Measurements from ENCODE around the gene GOLIM4.
"Not testable (repeated sequence)": the region's sequence is repeated elsewhere in the genome, so short reads cannot be mapped to it uniquely, and the experiment has no call there.

Gene GOLIM4

GRCh38 chr3:168071591-168072322 is 24.0 kb downstream of the GOLIM4 start:
- Histone ChIP-seq H3K27me3 (ENCODE audit: control insufficient read depth, insufficient read depth, low read length) (no peaks in the 10 kb centered on the region), H3K36me3 (ENCODE audit: control insufficient read depth, insufficient read depth, low read length) (no peaks in the 10 kb centered on the region), H3K9me3 (ENCODE audit: control insufficient read depth, insufficient read depth, low read depth, low read length) (no peaks in the 10 kb centered on the region), H3K9ac (ENCODE audit: low read length) (no peak overlapping the region), H3K4me1 (ENCODE audit: control insufficient read depth, insufficient read depth, low read length) (peaks cover 7% of the 10 kb centered on the region), H3K27ac (ENCODE audit: low read depth, low read length) (no peak overlapping the region), H3K4me3 (ENCODE audit: low read depth, low read length) (no peak overlapping the region)

DNA sequence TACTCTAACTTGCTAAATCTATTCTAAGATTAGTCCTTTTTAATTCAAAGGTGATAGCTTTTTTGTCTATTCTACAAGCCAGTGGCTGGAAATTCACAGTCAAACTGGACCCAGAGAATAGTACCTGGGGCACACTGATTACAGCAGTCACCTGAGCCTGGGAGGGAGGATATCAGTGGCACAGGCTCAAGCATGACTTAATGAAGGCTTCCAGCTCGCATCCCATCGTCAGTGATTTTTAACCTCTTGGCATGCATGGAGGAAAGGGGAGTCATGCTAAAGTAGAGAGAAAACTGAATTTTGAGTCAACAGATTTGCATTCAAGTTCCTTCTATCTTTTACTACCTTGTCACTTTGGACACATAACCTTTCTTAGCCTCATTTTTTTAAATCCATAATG is 24.8 kb downstream of the GOLIM4 start:
- no peaks in the 10 kb centered on the region for H3K36me3 ChIP-seq (ENCODE audit: control insufficient read depth, insufficient read depth, low read length)
- no peak overlapping the region for H3K4me3 ChIP-seq (ENCODE audit: low read depth, low read length)
- no peaks in the 10 kb centered on the region for H3K27me3 ChIP-seq (ENCODE audit: control insufficient read depth, insufficient read depth, low read length)
- no peaks in the 10 kb centered on the region for H3K9me3 ChIP-seq (ENCODE audit: control insufficient read depth, insufficient read depth, low read depth, low read length)
- peaks cover 7% of the 10 kb centered on the region for H3K4me1 ChIP-seq (ENCODE audit: control insufficient read depth, insufficient read depth, low read length)
- no peak overlapping the region for H3K9ac ChIP-seq (ENCODE audit: low read length)
- H3K27ac ChIP-seq (ENCODE audit: low read depth, low read length) = no peak overlapping the region

GRCh38 chr3:168068346-168068745 is 27.4 kb downstream of the GOLIM4 start:
- H3K9ac ChIP-seq (ENCODE audit: low read length) = no peak overlapping the region
- H3K36me3 ChIP-seq (ENCODE audit: control insufficient read depth, insufficient read depth, low read length) = no peaks in the 10 kb centered on the region
- H3K27ac ChIP-seq (ENCODE audit: low read depth, low read length) = no peak overlapping the region
- peaks cover 7% of the 10 kb centered on the region for H3K4me1 ChIP-seq (ENCODE audit: control insufficient read depth, insufficient read depth, low read length)
- H3K4me3 ChIP-seq (ENCODE audit: low read depth, low read length) = no peak overlapping the region
- no peaks in the 10 kb centered on the region for H3K27me3 ChIP-seq (ENCODE audit: control insufficient read depth, insufficient read depth, low read length)
- no peaks in the 10 kb centered on the region for H3K9me3 ChIP-seq (ENCODE audit: control insufficient read depth, insufficient read depth, low read depth, low read length)

DNA sequence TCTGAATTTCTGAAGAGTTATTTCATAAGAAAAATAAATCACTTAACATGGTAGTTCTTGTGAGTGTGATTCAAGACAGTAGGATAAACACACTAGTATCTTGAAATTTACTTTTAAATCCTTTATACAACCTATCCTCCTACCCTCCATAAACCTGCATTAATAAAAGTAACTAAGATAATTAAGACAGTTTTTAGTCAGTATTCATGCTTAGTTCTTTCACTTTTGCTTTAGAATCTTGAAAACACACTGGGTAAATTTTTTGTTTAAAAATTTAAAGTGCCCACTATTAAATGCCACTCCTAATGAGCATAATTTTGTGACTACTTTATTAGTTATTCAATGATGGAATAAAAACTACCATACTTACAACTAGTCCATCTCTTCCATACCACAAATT is 28.8 kb downstream of the GOLIM4 start:
- Histone ChIP-seq H3K27me3 (ENCODE audit: control insufficient read depth, insufficient read depth, low read length) (no peaks in the 10 kb centered on the region), H3K4me3 (ENCODE audit: low read depth, low read length) (no peak overlapping the region), H3K9ac (ENCODE audit: low read length) (no peak overlapping the region), H3K9me3 (ENCODE audit: control insufficient read depth, insufficient read depth, low read depth, low read length) (no peaks in the 10 kb centered on the region), H3K36me3 (ENCODE audit: control insufficient read depth, insufficient read depth, low read length) (no peaks in the 10 kb centered on the region), H3K4me1 (ENCODE audit: control insufficient read depth, insufficient read depth, low read length) (peaks cover 2% of the 10 kb centered on the region), H3K27ac (ENCODE audit: low read depth, low read length) (no peak overlapping the region)

GRCh38 chr3:168065569-168065968 is 30.2 kb downstream of the GOLIM4 start:
- Histone ChIP-seq H3K9me3 (ENCODE audit: control insufficient read depth, insufficient read depth, low read depth, low read length) (no peaks in the 10 kb centered on the region), H3K27ac (ENCODE audit: low read depth, low read length) (no peak overlapping the region), H3K4me1 (ENCODE audit: control insufficient read depth, insufficient read depth, low read length) (no peaks in the 10 kb centered on the region), H3K9ac (ENCODE audit: low read length) (no peak overlapping the region), H3K27me3 (ENCODE audit: control insufficient read depth, insufficient read depth, low read length) (no peaks in the 10 kb centered on the region), H3K4me3 (ENCODE audit: low read depth, low read length) (no peak overlapping the region), H3K36me3 (ENCODE audit: control insufficient read depth, insufficient read depth, low read length) (no peaks in the 10 kb centered on the region)

DNA sequence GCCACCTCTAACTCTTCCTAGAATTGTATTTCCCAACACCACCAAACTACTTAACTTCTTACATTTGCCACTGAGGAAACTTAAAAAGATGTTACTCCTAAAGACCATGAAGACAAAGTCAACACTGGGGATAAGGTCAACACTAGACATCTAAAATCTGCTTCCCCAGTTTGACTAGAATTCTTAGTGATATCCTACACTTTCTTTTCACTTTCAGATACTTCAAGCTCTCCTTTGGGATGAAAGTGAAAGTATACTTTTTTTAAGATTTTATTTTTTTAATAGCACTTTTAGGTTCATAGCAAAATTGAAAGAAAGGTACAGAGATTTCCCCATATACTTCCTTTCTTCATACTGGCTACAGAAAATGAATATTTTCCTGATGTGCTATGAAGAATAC is 32.6 kb downstream of the GOLIM4 start:
- H3K4me3 ChIP-seq (ENCODE audit: low read depth, low read length) = no peak overlapping the region
- no peaks in the 10 kb centered on the region for H3K27me3 ChIP-seq (ENCODE audit: control insufficient read depth, insufficient read depth, low read length)
- H3K9ac ChIP-seq (ENCODE audit: low read length) = no peak overlapping the region
- H3K4me1 ChIP-seq (ENCODE audit: control insufficient read depth, insufficient read depth, low read length) = no peaks in the 10 kb centered on the region
- no peaks in the 10 kb centered on the region for H3K36me3 ChIP-seq (ENCODE audit: control insufficient read depth, insufficient read depth, low read length)
- H3K9me3 ChIP-seq (ENCODE audit: control insufficient read depth, insufficient read depth, low read depth, low read length) = peaks cover 6% of the 10 kb centered on the region; the same call in 1 of the 2 replicates
- H3K27ac ChIP-seq (ENCODE audit: low read depth, low read length) = no peak overlapping the region

- Histone ChIP-seq H3K27me3 (ENCODE audit: control insufficient read depth, insufficient read depth, low read length) (no peaks in the 10 kb centered on the region), H3K9ac (ENCODE audit: low read length) (no peak overlapping the region), H3K27ac (ENCODE audit: low read depth, low read length) (no peak overlapping the region), H3K36me3 (ENCODE audit: control insufficient read depth, insufficient read depth, low read length) (no peaks in the 10 kb centered on the region), H3K9me3 (ENCODE audit: control insufficient read depth, insufficient read depth, low read depth, low read length) (peaks cover 11% of the 10 kb centered on the region; the same call in 1 of the 2 replicates), H3K4me1 (ENCODE audit: control insufficient read depth, insufficient read depth, low read length) (no peaks in the 10 kb centered on the region), H3K4me3 (ENCODE audit: low read depth, low read length) (no peak overlapping the region)
Observed at GRCh38 chr3:168062679-168063078, 33.0 kb downstream of the GOLIM4 start.

- H3K4me1 ChIP-seq (ENCODE audit: control insufficient read depth, insufficient read depth, low read length) = no peaks in the 10 kb centered on the region
Observed at GRCh38 chr3:168061332-168061996, 34.3 kb downstream of the GOLIM4 start.

GRCh38 chr3:168060317-168060716 is 35.4 kb downstream of the GOLIM4 start:
- no peak overlapping the region for H3K9ac ChIP-seq (ENCODE audit: low read length)
- no peaks in the 10 kb centered on the region for H3K27me3 ChIP-seq (ENCODE audit: control insufficient read depth, insufficient read depth, low read length)
- no peak overlapping the region for H3K27ac ChIP-seq (ENCODE audit: low read depth, low read length)
- H3K4me3 ChIP-seq (ENCODE audit: low read depth, low read length) = no peak overlapping the region
- no peaks in the 10 kb centered on the region for H3K4me1 ChIP-seq (ENCODE audit: control insufficient read depth, insufficient read depth, low read length)
- 0 out of 2 replicates have a peak, but pooled peaks cover 3% of the 10 kb centered on the region for H3K36me3 ChIP-seq (ENCODE audit: control insufficient read depth, insufficient read depth, low read length)
- H3K9me3 ChIP-seq (ENCODE audit: control insufficient read depth, insufficient read depth, low read depth, low read length) = peaks cover 29% of the 10 kb centered on the region

More at GRCh38 chr3:168061332-168061996, 34.3 kb downstream of the GOLIM4 start:
- Histone ChIP-seq H3K36me3 (ENCODE audit: control insufficient read depth, insufficient read depth, low read length) (0 out of 2 replicates have a peak, but pooled peaks cover under 1% of the 10 kb centered on the region), H3K9me3 (ENCODE audit: control insufficient read depth, insufficient read depth, low read depth, low read length) (peaks cover 23% of the 10 kb centered on the region), H3K4me3 (ENCODE audit: low read depth, low read length) (no peak overlapping the region), H3K27ac (ENCODE audit: low read depth, low read length) (no peak overlapping the region), H3K9ac (ENCODE audit: low read length) (no peak overlapping the region), H3K27me3 (ENCODE audit: control insufficient read depth, insufficient read depth, low read length) (no peaks in the 10 kb centered on the region)

DNA sequence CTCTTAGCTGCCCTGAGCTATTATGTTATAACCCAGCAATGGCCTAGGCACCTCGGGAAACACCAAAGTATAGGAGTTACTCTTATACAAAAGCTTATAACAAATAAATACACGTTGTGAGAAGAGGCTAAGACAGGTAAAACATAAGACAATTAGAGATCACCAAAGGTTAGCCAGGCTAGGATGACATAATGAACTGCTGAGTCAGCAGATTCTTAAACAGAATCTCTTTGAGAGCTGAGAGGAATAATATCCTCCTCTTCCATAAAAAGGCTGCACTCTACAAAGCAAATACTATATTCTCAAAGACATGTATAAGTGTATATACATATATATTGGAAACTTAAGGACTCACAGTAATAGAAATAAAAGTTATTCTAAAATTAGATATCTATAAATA is 37.2 kb downstream of the GOLIM4 start:
- no peak overlapping the region for H3K4me3 ChIP-seq (ENCODE audit: low read depth, low read length)
- H3K36me3 ChIP-seq (ENCODE audit: control insufficient read depth, insufficient read depth, low read length) = 0 out of 2 replicates have a peak, but pooled peaks cover 3% of the 10 kb centered on the region
- H3K27me3 ChIP-seq (ENCODE audit: control insufficient read depth, insufficient read depth, low read length) = no peaks in the 10 kb centered on the region
- no peak overlapping the region for H3K27ac ChIP-seq (ENCODE audit: low read depth, low read length)
- H3K4me1 ChIP-seq (ENCODE audit: control insufficient read depth, insufficient read depth, low read length) = no peaks in the 10 kb centered on the region
- H3K9me3 ChIP-seq (ENCODE audit: control insufficient read depth, insufficient read depth, low read depth, low read length) = peaks cover 35% of the 10 kb centered on the region
- H3K9ac ChIP-seq (ENCODE audit: low read length) = no peak overlapping the region

- H3K9ac ChIP-seq (ENCODE audit: low read length); H3K36me3 ChIP-seq (ENCODE audit: control insufficient read depth, insufficient read depth, low read length); H3K4me1 ChIP-seq (ENCODE audit: control insufficient read depth, insufficient read depth, low read length); H3K27ac ChIP-seq (ENCODE audit: low read depth, low read length); H3K27me3 ChIP-seq (ENCODE audit: control insufficient read depth, insufficient read depth, low read length); H3K4me3 ChIP-seq (ENCODE audit: low read depth, low read length): not testable (repeated sequence)
- H3K9me3 ChIP-seq (ENCODE audit: control insufficient read depth, insufficient read depth, low read depth, low read length) = peaks cover 35% of the 10 kb centered on the region
Observed at GRCh38 chr3:168056398-168057230, 39.1 kb downstream of the GOLIM4 start.

Measured in HUES6 (cell line).